ENCODE data around the gene STAT1.
A peak's percentile ranks its signal among the peaks of the same experiment; 100 is the strongest.

STAT1 gene

GRCh38 chr2:190987938-190988337 is 26.0 kb downstream of the STAT1 start:
- Histone ChIP-seq H3K36me3 (peaks cover 96% of the 10 kb centered on the region), H3K27me3 (no peaks in the 10 kb centered on the region)
- TF ChIP-seq Cebpa-rat (IDR thresholded peaks at IDR 0.05), result no peak

GRCh38 chr2:190987116-190987515 is 26.9 kb downstream of the STAT1 start:
- peaks cover 11% of the 10 kb centered on the region; the same call in 1 of the 2 replicates for H3K9me3 ChIP-seq
- H3K4me3 ChIP-seq, result no peak overlapping the region
- H3K4me1 ChIP-seq, result peaks cover 12% of the 10 kb centered on the region
- peaks cover 95% of the 10 kb centered on the region for H3K36me3 ChIP-seq
- no peak overlapping the region for H3K9ac ChIP-seq
- no peak for TF ChIP-seq Cebpa-rat (IDR thresholded peaks at IDR 0.05)
- no peak overlapping the region for H3K4me2 ChIP-seq
- no peak overlapping the region for H3K27ac ChIP-seq
- H3K27me3 ChIP-seq, result no peaks in the 10 kb centered on the region
- H4K20me1 ChIP-seq, result no peaks in the 10 kb centered on the region

More at GRCh38 chr2:190987938-190988337, 26.0 kb downstream of the STAT1 start:
- Histone ChIP-seq H3K4me1 (peaks cover 8% of the 10 kb centered on the region), H3K9ac (no peak overlapping the region), H3K4me3 (no peak overlapping the region), H3K27ac (no peak overlapping the region), H4K20me1 (no peaks in the 10 kb centered on the region), H3K4me2 (no peak overlapping the region), H3K9me3 (peaks cover 8% of the 10 kb centered on the region; the same call in 1 of the 2 replicates)

GRCh38 chr2:190986221-190986953 is 27.6 kb downstream of the STAT1 start:
- Histone ChIP-seq H3K9me3 (peaks cover 11% of the 10 kb centered on the region; the same call in 1 of the 2 replicates), H3K36me3 (peaks cover 89% of the 10 kb centered on the region), H3K4me1 (peaks cover 19% of the 10 kb centered on the region), H3K4me3 (no peak overlapping the region), H3K27me3 (no peaks in the 10 kb centered on the region), H3K4me2 (peak overlapping the region; percentile 13; the same call in 1 of the 2 replicates), H3K9ac (no peak overlapping the region), H4K20me1 (no peaks in the 10 kb centered on the region), H3K27ac (peak overlapping the region; percentile 38)
- no peak for TF ChIP-seq Cebpa-rat (IDR thresholded peaks at IDR 0.05)

GRCh38 chr2:190984595-190984994 is 29.4 kb downstream of the STAT1 start:
- no peak for TF ChIP-seq Cebpa-rat (IDR thresholded peaks at IDR 0.05)
- Histone ChIP-seq H3K4me2 (no peak overlapping the region), H3K4me1 (peaks cover 37% of the 10 kb centered on the region), H4K20me1 (no peaks in the 10 kb centered on the region), H3K9me3 (peaks cover 11% of the 10 kb centered on the region; the same call in 1 of the 2 replicates), H3K27ac (no peak overlapping the region), H3K4me3 (no peak overlapping the region), H3K9ac (no peak overlapping the region), H3K36me3 (peaks cover 71% of the 10 kb centered on the region), H3K27me3 (no peaks in the 10 kb centered on the region)

- Histone ChIP-seq H4K20me1 (no peaks in the 10 kb centered on the region), H3K27me3 (no peaks in the 10 kb centered on the region), H3K4me3 (no peak overlapping the region), H3K9me3 (peaks cover 11% of the 10 kb centered on the region; the same call in 1 of the 2 replicates), H3K36me3 (peaks cover 65% of the 10 kb centered on the region), H3K9ac (no peak overlapping the region), H3K4me2 (peak overlapping the region; percentile 92; the same call in 1 of the 2 replicates), H3K4me1 (peaks cover 54% of the 10 kb centered on the region), H3K27ac (no peak overlapping the region)
- TF ChIP-seq Cebpa-rat (IDR thresholded peaks at IDR 0.05), result no peak
Observed at GRCh38 chr2:190982262-190983034, 31.5 kb downstream of the STAT1 start.

- Histone ChIP-seq H4K20me1 (no peaks in the 10 kb centered on the region), H3K27ac (peak overlapping the region; percentile 94), H3K4me1 (peaks cover 52% of the 10 kb centered on the region), H3K9ac (no peak overlapping the region), H3K36me3 (peaks cover 62% of the 10 kb centered on the region), H3K9me3 (peaks cover 11% of the 10 kb centered on the region; the same call in 1 of the 2 replicates), H3K4me3 (no peak overlapping the region), H3K27me3 (no peaks in the 10 kb centered on the region), H3K4me2 (peak overlapping the region; percentile 92)
- no peak for TF ChIP-seq Cebpa-rat (IDR thresholded peaks at IDR 0.05)
Observed at GRCh38 chr2:190981733-190982132, 32.2 kb downstream of the STAT1 start.

- Histone ChIP-seq H3K27ac (peak overlapping the region; percentile 94), H3K4me1 (peaks cover 48% of the 10 kb centered on the region), H3K36me3 (peaks cover 62% of the 10 kb centered on the region)
Observed at GRCh38 chr2:190981333-190981732, 32.6 kb downstream of the STAT1 start.

GRCh38 chr2:190980630-190981209 is 33.3 kb downstream of the STAT1 start:
- no peak for TF ChIP-seq Cebpa-rat (IDR thresholded peaks at IDR 0.05)
- peak overlapping the region; percentile 53 for H3K4me3 ChIP-seq
- no peaks in the 10 kb centered on the region for H4K20me1 ChIP-seq
- H3K4me1 ChIP-seq, result peaks cover 46% of the 10 kb centered on the region
- H3K4me2 ChIP-seq, result peak overlapping the region; percentile 92
- peaks cover 11% of the 10 kb centered on the region; the same call in 1 of the 2 replicates for H3K9me3 ChIP-seq
- H3K27ac ChIP-seq, result peak overlapping the region; percentile 94
- peaks cover 62% of the 10 kb centered on the region for H3K36me3 ChIP-seq
- no peaks in the 10 kb centered on the region for H3K27me3 ChIP-seq
- H3K9ac ChIP-seq, result peak overlapping the region; percentile 80

More at GRCh38 chr2:190981333-190981732, 32.6 kb downstream of the STAT1 start:
- no peak overlapping the region; the same call in 1 of the 2 replicates for H3K9ac ChIP-seq
- H3K27me3 ChIP-seq, result no peaks in the 10 kb centered on the region
- H3K9me3 ChIP-seq, result peaks cover 11% of the 10 kb centered on the region; the same call in 1 of the 2 replicates
- H3K4me2 ChIP-seq, result peak overlapping the region; percentile 92
- no peaks in the 10 kb centered on the region for H4K20me1 ChIP-seq
- H3K4me3 ChIP-seq, result no peak overlapping the region
- TF ChIP-seq Cebpa-rat (IDR thresholded peaks at IDR 0.05), result no peak

GRCh38 chr2:190979906-190980629 is 33.9 kb downstream of the STAT1 start:
- Histone ChIP-seq H3K27me3 (no peaks in the 10 kb centered on the region), H4K20me1 (no peaks in the 10 kb centered on the region), H3K4me1 (peaks cover 46% of the 10 kb centered on the region), H3K4me3 (peak overlapping the region; percentile 53), H3K36me3 (peaks cover 62% of the 10 kb centered on the region), H3K9ac (peak overlapping the region; percentile 80), H3K4me2 (peak overlapping the region; percentile 92), H3K27ac (peak overlapping the region; percentile 94), H3K9me3 (peaks cover 11% of the 10 kb centered on the region; the same call in 1 of the 2 replicates)
- TF ChIP-seq Cebpa-rat (IDR thresholded peaks at IDR 0.05), result no peak

Data from BLaER1 (cell line).